ENCODE data around the gene SPTBN1. TPM values are rescaled to one million over a fixed set of nuclear protein-coding genes. Genes with fewer than 3 reads are reported as not detected.

Gene SPTBN1
- total RNA-seq, 1 experiment from 2014 or later = 171 TPM

DNA sequence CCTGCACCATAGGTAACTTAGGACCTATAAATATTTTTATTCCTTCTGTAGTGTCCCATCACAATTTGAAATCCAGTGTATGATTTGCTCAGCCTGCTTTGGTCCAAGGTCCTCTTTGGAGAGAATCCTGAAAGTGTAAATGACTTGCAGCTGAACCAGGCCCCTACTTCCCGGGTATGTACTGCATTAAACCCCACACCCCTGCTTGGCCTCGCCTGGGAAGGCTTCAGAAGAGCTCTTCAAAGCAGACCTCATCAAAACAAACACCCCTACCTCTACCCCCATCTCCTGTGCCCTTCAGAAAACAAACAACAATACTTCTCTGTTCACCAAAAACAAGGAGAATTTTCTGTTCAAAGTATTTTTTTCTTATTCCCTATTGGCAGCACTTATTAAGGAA is 9.5 kb upstream of the SPTBN1 start:
- Mint-ChIP-seq H3K4me3 (ENCODE audit: unreplicated experiment) (no peak overlapping the region), H3K27me3 (ENCODE audit: insufficient read depth, unreplicated experiment) (no peaks in the 10 kb centered on the region), H3K9me3 (ENCODE audit: unreplicated experiment) (no peaks in the 10 kb centered on the region), H3K36me3 (ENCODE audit: insufficient read depth, unreplicated experiment) (no peaks in the 10 kb centered on the region), H3K4me1 (ENCODE audit: insufficient read depth, unreplicated experiment) (no peaks in the 10 kb centered on the region), H3K27ac (ENCODE audit: low read depth, unreplicated experiment) (no peak overlapping the region)
- CTCF ChIA-PET = interaction anchor here (0.6 to 1.1 kb wide), 3 partner anchors 9 to 30 kb away, joined by 3 to 4 read pairs (median 3); no protein-coding TSS in a partner anchor
- TF ChIP-seq, protein P1, sequence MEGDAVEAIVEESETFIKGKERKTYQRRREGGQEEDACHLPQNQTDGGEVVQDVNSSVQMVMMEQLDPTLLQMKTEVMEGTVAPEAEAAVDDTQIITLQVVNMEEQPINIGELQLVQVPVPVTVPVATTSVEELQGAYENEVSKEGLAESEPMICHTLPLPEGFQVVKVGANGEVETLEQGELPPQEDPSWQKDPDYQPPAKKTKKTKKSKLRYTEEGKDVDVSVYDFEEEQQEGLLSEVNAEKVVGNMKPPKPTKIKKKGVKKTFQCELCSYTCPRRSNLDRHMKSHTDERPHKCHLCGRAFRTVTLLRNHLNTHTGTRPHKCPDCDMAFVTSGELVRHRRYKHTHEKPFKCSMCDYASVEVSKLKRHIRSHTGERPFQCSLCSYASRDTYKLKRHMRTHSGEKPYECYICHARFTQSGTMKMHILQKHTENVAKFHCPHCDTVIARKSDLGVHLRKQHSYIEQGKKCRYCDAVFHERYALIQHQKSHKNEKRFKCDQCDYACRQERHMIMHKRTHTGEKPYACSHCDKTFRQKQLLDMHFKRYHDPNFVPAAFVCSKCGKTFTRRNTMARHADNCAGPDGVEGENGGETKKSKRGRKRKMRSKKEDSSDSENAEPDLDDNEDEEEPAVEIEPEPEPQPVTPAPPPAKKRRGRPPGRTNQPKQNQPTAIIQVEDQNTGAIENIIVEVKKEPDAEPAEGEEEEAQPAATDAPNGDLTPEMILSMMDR (IDR thresholded peaks at IDR 0.05; ENCODE audit: unreplicated experiment) = no peak
- POLR2A ChIA-PET = interaction anchor here (0.6 to 1.0 kb wide), 2 partner anchors 11 to 103 kb away, joined by 3 to 4 read pairs; no protein-coding TSS in a partner anchor
- intact Hi-C loops (cut with micrococcal nuclease) = no loop called here
- BruUV-seq (replicated peaks) = no TSS peak
- DNase-seq (ENCODE audit: unreplicated experiment) = no peak

DNA sequence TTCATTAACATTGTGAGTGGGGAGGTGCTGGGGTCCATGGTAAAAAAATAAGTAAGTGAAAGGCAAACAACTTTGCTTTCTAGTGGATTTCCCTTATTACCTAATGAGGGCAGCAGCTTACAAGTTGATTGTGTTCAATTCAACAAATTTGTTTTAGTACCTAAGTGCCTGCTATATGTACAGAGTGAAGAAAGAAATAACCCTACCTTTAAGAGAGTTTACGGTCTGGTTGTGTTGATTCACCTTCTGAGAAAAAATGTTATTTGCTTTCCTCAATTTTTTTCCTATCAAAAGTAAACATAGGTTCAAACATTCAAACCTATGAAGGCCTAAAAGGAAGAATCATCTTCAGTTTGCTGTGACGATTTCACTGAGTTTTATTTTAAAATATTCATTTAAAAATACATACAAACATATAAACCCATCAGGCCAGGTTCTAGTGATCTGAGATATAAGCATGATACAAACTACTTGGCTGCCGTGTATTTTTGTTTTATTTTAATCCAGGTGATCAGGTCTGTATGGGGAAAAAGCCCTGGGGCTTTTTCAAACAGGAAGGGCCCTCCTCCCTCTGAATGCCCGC is 1.5 kb upstream of the SPTBN1 start:
- CTCF ChIA-PET = interaction anchor here (0.8 kb wide), 1 partner anchor 12 kb away, joined by 5 read pairs; no protein-coding TSS in a partner anchor
- TF ChIP-seq, protein P1 (IDR thresholded peaks at IDR 0.05; ENCODE audit: unreplicated experiment) = no peak
- Mint-ChIP-seq H3K36me3 (ENCODE audit: insufficient read depth, unreplicated experiment) (no peaks in the 10 kb centered on the region), H3K4me1 (ENCODE audit: insufficient read depth, unreplicated experiment) (no peaks in the 10 kb centered on the region), H3K27ac (ENCODE audit: low read depth, unreplicated experiment) (no peak overlapping the region), H3K4me3 (ENCODE audit: unreplicated experiment) (peak overlapping the region; percentile 31), H3K9me3 (ENCODE audit: unreplicated experiment) (no peaks in the 10 kb centered on the region), H3K27me3 (ENCODE audit: insufficient read depth, unreplicated experiment) (no peaks in the 10 kb centered on the region)
- BruUV-seq (replicated peaks) = no TSS peak
- intact Hi-C loops (cut with micrococcal nuclease) = no loop called here
- POLR2A ChIA-PET = no interaction called here
- DNase-seq (ENCODE audit: unreplicated experiment) = no peak

DNA sequence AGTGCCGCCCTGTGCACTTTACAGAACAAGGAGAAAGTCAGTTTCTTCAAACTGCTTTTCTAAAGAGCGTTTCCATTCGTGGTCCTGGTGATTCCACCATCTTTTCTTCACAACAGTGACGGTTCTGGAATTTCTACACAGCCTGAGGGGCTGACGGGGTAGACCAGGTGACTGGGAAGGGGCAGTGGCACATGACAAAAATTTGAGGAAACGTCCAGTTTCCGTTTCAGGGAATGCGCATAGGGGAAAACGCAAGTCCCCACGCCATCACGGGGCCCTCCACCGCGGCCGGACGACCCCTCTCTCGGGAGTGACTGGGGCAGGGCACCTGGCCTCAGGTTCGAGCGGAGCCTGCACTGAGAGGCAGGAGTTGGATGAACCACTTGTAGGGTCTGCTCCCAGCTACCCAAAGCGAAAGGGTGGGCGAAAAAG is 980 bp upstream of the SPTBN1 start:
- H3K27me3 Mint-ChIP-seq (ENCODE audit: insufficient read depth, unreplicated experiment) = no peaks in the 10 kb centered on the region
- intact Hi-C loops (cut with micrococcal nuclease) = no loop called here
- H3K4me1 Mint-ChIP-seq (ENCODE audit: insufficient read depth, unreplicated experiment) = no peaks in the 10 kb centered on the region
- BruUV-seq (replicated peaks) = no TSS peak
- H3K9me3 Mint-ChIP-seq (ENCODE audit: unreplicated experiment) = no peaks in the 10 kb centered on the region
- H3K4me3 Mint-ChIP-seq (ENCODE audit: unreplicated experiment) = peak overlapping the region; percentile 76
- DNase-seq (ENCODE audit: unreplicated experiment) = no peak
- TF ChIP-seq, protein P1 (IDR thresholded peaks at IDR 0.05; ENCODE audit: unreplicated experiment) = no peak
- H3K36me3 Mint-ChIP-seq (ENCODE audit: insufficient read depth, unreplicated experiment) = no peaks in the 10 kb centered on the region
- no peak overlapping the region for H3K27ac Mint-ChIP-seq (ENCODE audit: low read depth, unreplicated experiment)
- ChIA-PET CTCF (no interaction called here), POLR2A (no interaction called here)

DNA sequence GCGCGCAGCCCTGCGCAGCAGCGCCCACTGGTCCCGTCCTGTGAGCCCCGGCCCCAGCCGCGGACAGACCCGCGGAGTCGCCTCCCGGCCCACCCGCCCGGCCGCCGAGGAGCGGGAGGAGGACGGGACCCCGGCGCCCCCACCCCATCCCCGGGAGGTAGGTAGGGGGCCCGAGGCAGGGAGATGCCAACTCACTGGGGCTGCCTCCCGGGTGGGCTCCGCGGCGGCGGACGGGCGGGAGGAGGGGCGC is 160 bp downstream of the SPTBN1 start:
- no peak overlapping the region for H3K27ac Mint-ChIP-seq (ENCODE audit: low read depth, unreplicated experiment)
- no peaks in the 10 kb centered on the region for H3K36me3 Mint-ChIP-seq (ENCODE audit: insufficient read depth, unreplicated experiment)
- H3K4me3 Mint-ChIP-seq (ENCODE audit: unreplicated experiment) = peak overlapping the region; percentile 76
- no peaks in the 10 kb centered on the region for H3K4me1 Mint-ChIP-seq (ENCODE audit: insufficient read depth, unreplicated experiment)
- ChIA-PET POLR2A (no interaction called here), CTCF (no interaction called here)
- H3K27me3 Mint-ChIP-seq (ENCODE audit: insufficient read depth, unreplicated experiment) = no peaks in the 10 kb centered on the region
- TF ChIP-seq, protein P1 (IDR thresholded peaks at IDR 0.05; ENCODE audit: unreplicated experiment) = no peak
- no peak for DNase-seq (ENCODE audit: unreplicated experiment)
- no TSS peak for BruUV-seq (replicated peaks)
- no peaks in the 10 kb centered on the region for H3K9me3 Mint-ChIP-seq (ENCODE audit: unreplicated experiment)
- intact Hi-C loops (cut with micrococcal nuclease) = no loop called here
